ENCODE data around the gene GPX3. TPM values are rescaled to one million over a fixed set of nuclear protein-coding genes. Genes with fewer than 3 reads are reported as not detected.

The GPX3 gene
- total RNA-seq, 4 donors from 2014 or later = 399 to 695 (median 446) TPM

DNA sequence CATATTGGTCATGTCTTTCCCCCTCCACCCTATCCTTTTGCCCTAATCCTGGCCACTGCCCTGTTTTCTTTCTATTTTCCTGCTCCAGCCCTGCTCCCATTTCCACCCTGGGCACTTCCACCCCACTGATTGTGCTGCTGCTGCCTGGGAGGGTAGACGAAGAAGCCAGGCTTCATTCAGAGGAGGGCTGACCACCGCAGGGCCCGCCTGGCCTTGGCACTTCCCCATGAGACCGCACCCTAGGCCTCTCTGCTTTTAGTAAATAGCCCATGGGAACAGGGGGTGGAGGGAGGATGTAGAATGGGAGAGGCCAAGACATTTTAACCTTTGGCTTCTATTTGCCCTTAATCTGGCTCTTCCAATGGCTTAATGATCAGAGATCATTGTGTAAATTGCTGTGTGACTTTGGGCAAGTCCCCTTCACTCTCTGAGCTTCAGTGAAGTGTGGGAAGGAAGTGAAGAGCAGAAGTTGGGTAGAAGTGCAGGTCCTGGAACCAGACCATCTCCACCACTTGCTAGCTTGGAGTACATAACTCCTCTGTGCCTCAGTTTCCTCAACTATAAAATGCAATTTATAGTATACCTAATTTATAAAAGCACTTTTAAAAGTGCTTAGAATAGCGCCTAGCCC, 13.6 kb upstream of the GPX3 start:
- DNase-seq (ENCODE audit: low spot score in 2 of 2) = peak; percentile 72 to 92
- 49 to 62% methylated on average over 5 of the region's 5 CpGs for WGBS, 2 donors
- TF ChIP-seq, protein P1, sequence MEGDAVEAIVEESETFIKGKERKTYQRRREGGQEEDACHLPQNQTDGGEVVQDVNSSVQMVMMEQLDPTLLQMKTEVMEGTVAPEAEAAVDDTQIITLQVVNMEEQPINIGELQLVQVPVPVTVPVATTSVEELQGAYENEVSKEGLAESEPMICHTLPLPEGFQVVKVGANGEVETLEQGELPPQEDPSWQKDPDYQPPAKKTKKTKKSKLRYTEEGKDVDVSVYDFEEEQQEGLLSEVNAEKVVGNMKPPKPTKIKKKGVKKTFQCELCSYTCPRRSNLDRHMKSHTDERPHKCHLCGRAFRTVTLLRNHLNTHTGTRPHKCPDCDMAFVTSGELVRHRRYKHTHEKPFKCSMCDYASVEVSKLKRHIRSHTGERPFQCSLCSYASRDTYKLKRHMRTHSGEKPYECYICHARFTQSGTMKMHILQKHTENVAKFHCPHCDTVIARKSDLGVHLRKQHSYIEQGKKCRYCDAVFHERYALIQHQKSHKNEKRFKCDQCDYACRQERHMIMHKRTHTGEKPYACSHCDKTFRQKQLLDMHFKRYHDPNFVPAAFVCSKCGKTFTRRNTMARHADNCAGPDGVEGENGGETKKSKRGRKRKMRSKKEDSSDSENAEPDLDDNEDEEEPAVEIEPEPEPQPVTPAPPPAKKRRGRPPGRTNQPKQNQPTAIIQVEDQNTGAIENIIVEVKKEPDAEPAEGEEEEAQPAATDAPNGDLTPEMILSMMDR (IDR thresholded peaks at IDR 0.05) = no peak
- TF ChIP-seq POLR2A (IDR thresholded peaks at IDR 0.05) = no peak
- no peak overlapping the region for H3K4me3 ChIP-seq (ENCODE audit: low read depth, poor library complexity, severe bottlenecking)
- intact Hi-C loops (cut with DNase I; ENCODE audit: low total_unique reads) = no loop called here

DNA sequence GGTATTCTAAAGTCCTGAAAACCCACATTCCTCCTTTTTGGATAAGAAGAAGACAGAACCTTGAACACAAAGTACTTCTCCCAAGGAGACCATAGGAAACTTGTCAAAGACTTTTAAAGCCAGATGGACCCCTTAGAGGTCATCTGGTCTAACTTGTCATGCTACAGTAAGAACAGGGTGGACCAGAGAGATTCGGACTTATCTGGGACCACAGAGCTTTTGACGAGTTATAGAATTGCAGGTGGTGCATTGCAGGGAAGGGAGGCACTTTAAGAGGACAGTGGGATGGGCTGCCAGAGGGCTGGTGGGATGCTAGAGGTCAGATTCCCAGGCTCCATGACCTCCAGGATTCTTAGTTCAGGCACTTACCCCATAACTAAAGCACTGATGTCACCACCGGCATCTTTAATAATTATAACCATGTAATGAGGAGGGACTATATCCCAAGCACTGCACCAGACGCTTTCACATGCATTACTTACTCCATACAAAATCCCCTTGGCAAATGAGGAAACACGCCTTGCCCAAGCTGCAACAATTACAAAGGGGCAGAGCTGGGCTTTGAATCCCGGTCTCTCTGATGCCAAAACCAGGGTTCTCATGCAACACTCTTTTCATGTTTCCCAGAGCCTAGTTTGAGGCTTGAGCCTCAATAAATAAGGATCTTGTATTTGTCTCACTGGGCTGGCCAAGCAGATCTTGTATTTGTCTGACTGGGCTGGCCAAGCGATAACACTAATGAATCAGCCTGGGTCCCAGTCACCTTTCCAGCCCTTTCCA, 12.8 kb upstream of the GPX3 start:
- TF ChIP-seq POLR2A (IDR thresholded peaks at IDR 0.05) = no peak
- TF ChIP-seq, protein P1 (IDR thresholded peaks at IDR 0.05) = no peak

DNA sequence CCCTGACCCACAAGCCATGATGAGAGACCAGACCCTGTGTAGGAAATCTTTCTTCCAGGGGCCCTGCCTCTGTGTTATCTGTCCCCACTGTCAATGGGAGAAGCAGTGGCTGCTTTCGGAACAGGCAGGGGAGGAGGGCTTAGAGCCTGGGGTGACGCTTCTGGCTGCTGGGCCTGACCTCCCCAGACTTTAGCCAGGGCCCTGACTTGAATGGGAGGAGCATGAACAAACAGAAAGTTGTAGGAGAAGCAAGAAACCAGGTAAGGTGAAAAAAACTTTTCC, 12.2 kb upstream of the GPX3 start:
- no peak overlapping the region for H3K4me3 ChIP-seq (ENCODE audit: low read depth, poor library complexity, severe bottlenecking)
- 59 to 66% methylated on average over 2 of the region's 2 CpGs for WGBS, 2 donors
- DNase-seq (ENCODE audit: low spot score in 2 of 2) = peak in 1 of 2 donors; percentile 79
- intact Hi-C loops (cut with DNase I; ENCODE audit: low total_unique reads) = no loop called here
- TF ChIP-seq, protein P1 (IDR thresholded peaks at IDR 0.05) = no peak
- no peak for TF ChIP-seq POLR2A (IDR thresholded peaks at IDR 0.05)

More for the DNA sequence above, 12.8 kb upstream of the GPX3 start:
- DNase-seq (ENCODE audit: low spot score in 2 of 2) = peak in 1 of 2 donors; percentile 85
- H3K4me3 ChIP-seq (ENCODE audit: low read depth, poor library complexity, severe bottlenecking) = no peak overlapping the region
- intact Hi-C loops (cut with DNase I; ENCODE audit: low total_unique reads) = no loop called here
- 66 to 74% methylated on average over 7 of the region's 7 CpGs for whole genome bisulfite sequencing, 2 donors

DNA sequence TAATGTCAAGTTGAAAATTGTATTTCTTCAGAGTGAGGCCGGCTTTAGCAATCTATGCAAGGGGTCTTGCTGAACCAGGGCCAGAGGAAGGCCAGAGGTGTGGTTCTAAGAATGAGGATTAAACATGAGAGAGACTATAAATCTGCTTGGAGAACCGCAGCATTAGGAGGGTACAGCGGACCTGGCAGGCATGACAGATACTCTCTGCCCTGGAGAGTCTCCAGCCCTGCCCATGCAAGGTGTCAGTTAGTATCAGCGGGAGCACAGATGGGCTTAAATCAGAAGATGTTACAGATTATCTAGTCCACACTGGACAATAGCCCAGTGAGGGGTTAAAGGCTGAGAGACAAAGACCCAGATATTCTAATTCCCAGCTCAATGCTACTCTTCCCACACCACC, 11.5 kb upstream of the GPX3 start:
- 94 to 96% methylated on average over 4 of the region's 4 CpGs for WGBS, 2 donors
- no peak overlapping the region for H3K4me3 ChIP-seq (ENCODE audit: low read depth, poor library complexity, severe bottlenecking)
- TF ChIP-seq POLR2A (IDR thresholded peaks at IDR 0.05) = no peak
- TF ChIP-seq, protein P1 (IDR thresholded peaks at IDR 0.05) = no peak
- intact Hi-C loops (cut with DNase I; ENCODE audit: low total_unique reads) = no loop called here
- DNase-seq (ENCODE audit: low spot score in 2 of 2) = peak in 1 of 2 donors; percentile 70

DNA sequence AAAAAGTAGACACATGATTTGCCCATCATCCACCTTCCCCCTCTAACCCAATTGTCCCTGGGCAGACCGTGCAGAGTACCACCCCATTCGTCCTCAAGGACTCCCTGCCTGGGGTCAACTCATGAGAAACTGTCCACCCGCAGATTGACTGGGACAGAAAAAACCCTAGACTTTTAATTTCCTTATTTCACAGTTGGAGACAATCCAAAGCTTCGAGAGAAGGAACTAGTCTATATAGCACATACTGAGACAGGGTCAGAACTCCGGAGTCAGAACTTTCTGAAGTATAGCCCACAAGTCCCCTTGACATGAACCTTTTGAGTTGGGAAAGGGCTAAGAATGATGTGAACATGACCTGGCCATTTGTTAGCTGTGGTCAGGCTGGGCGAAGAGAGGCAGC, 7.5 kb upstream of the GPX3 start:
- no peak overlapping the region for H3K4me3 ChIP-seq (ENCODE audit: low read depth, poor library complexity, severe bottlenecking)
- intact Hi-C loops (cut with DNase I; ENCODE audit: low total_unique reads) = no loop called here
- 81 to 85% methylated on average over 6 of the region's 6 CpGs for WGBS, 2 donors
- TF ChIP-seq POLR2A (IDR thresholded peaks at IDR 0.05) = no peak
- DNase-seq (ENCODE audit: low spot score in 2 of 2) = no peak

DNA sequence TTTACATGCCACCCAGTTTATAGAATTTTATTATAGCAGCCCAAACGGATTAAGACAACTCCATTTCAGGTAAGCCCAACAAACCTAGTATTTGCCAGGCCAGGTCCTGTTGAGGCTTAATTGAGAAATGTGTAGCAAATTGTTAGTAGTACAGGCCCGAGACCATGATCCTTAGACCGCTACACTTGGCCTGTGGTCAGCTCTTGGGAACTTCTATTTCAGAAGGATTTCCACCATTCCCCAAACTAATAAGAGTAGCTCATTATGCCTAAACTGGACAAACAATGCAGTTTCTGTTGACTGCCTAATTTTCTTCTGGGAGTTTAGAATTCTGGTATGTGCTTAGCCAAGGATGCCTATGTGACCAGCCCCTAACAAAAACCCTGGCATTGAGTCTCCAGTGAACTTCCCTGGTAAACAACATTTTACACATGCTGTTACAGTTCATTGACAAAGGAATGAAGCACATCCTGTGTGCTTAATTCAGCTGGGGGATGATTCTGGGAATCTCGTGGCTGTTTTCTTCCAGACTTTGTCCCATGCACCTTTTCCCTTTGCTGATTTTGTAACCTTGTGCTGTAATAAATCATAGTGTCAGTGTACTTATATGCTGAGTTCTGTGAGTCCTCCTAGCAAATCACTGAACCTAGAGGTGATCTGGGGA, 5.6 kb upstream of the GPX3 start:
- WGBS, 2 donors = 77 to 85% methylated on average over 4 of the region's 4 CpGs
- no peak for TF ChIP-seq POLR2A (IDR thresholded peaks at IDR 0.05)
- TF ChIP-seq, protein P1 (IDR thresholded peaks at IDR 0.05) = no peak
- intact Hi-C loops (cut with DNase I; ENCODE audit: low total_unique reads) = no loop called here
- no peak overlapping the region for H3K4me3 ChIP-seq (ENCODE audit: low read depth, poor library complexity, severe bottlenecking)
- DNase-seq (ENCODE audit: low spot score in 2 of 2) = peak in 1 of 2 donors; percentile 53
